Cardiac septum (tissue), 1 donor: ENCODE data around the gene KLHDC3. TPM values are rescaled to one million over a fixed set of nuclear protein-coding genes. Genes with fewer than 3 reads are reported as not detected.
A peak's percentile ranks its signal among the peaks of the same experiment; 100 is the strongest.

Source experiments
- DNase-seq: peaks from one replicate; pipeline ENCODE4 v3.0.0-alpha.2; 2020; ENCODE audit warnings: low spot score
- intact Hi-C: fragments of 100-400 bp; cut with DNase I; formaldehyde crosslinking; loops from one replicate; pipeline ENCODE4 v1.14.0; 2022
- total RNA-seq: library from RNA; stranded (reverse); fragmentation: NEBNext Ultra II Directional; extraction: Animal tissue kit (Norgen Biotek cat#: 25700); gene quantifications from one replicate; pipeline ENCODE4 v1.2.1, GENCODE V29; 2021
- donor health status: DM: no; HTN: no; CAD: no.

KLHDC3 gene
- total RNA-seq, 1 donor from 2014 or later: 74.9 TPM

DNA sequence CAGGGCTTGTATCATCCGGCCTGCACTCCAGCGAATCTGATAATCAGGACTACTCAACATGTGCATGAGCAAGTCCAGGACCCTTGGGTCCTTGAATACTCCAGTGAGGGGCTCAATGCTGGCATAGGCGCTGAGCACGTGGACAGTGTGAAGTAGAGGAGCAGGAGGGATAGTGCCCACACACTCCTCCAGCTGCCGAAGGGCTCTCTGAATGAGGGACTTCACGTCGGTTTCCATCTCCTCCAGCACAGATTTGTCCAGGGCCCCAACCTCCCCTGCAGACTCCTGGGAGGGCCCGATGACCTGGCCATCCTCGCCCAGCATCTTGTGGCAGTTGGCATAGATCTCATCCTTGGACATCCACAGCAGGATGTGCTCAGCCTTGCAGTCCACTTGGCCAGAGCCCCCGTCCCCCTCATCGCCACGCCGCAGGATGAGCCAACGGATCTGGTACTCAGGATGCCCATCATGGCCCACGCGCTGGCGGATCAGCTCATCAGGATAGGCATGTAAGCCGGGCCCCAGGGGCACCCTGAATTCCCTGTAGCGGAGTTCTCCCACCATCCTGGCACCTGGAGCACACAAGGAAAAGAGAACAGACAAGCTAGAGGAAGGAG, 38.3 kb downstream of the KLHDC3 start:
- DNase-seq: no peak
- intact Hi-C loops: loop anchor here (2.0 to 5.0 kb wide), 3 partner anchors 38 to 120 kb away; partner anchors contain the start of gene KLHDC3

DNA sequence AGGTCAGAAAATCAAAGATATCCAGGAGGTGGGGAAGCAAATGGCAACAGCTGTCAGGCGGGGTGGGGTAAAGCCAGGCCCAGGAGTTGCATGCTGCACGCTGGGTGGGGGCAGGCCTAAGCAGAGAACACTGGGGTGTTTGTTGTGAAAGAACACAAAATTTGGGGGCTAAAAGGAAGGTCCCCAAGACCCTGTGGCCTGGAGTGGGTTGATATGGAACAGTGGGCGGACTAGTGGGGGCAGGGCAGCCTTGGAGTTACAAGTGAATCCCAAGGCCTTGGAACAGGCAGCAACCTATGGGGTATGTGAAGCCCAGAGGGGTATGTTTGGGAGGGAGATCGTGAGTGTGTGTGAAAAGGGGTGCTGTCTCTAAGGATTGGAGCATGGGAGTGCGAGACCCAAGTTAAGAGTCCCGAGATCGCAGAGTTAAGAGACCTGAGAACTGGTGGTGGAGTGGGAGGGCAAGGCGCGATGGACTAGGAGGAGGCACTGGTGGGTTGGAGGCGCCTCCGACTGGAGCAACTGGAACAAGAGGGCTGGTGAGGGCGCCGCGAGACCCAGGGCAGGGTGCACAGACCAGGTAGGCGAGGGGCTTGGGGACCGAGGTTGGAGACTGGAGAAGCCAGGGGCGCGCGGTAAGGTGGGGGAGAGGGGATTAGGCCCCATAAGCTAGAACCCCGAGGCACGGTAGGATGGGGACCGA, 38.9 kb downstream of the KLHDC3 start:
- no peak for DNase-seq
- intact Hi-C loops: loop anchor here (2.0 to 5.0 kb wide), 3 partner anchors 38 to 121 kb away; partner anchors contain the start of gene KLHDC3

DNA sequence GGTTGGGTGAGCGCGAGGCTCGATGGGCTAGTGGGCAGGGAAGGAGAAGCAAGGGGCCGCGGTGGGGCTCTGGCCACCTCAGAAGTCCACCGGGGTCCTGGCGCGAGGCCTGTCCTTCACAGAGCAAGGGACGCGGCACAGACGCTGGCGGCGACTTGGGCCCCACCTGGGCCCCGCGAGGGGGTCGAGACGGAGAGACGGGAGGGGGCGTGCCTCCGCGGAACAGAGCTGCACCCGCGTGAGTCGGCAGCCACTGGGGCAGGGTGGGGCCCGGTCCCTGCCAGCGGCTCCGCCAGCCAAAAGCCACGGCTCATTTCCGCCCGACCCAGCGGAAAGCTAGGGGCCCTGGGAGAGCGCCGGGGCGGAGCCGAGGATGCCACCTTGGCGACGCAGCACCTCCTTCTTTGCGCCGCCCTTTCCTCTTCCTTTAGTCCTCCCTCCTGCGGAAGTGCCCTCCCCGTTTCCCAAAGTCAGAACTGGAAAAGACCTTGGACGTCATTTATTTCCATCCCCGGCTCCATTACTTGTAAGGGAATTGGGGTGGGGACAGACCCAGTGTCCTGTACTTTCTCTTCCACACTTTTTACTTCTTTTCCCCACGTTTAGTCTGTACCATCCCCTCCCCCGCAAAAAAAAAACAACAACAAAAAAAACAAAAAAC, 39.6 kb downstream of the KLHDC3 start, which contains the start of gene CUL7:
Gene CUL7, minus strand, starts transcription at position 307 of the 661 bp plus-strand sequence. CDS start 1,063 bp downstream, outside the sequence.
- peak; percentile 96 for DNase-seq
- intact Hi-C loops: loop anchor here (2.0 to 5.0 kb wide), 3 partner anchors 39 to 121 kb away; partner anchors contain the start of gene KLHDC3

DNA sequence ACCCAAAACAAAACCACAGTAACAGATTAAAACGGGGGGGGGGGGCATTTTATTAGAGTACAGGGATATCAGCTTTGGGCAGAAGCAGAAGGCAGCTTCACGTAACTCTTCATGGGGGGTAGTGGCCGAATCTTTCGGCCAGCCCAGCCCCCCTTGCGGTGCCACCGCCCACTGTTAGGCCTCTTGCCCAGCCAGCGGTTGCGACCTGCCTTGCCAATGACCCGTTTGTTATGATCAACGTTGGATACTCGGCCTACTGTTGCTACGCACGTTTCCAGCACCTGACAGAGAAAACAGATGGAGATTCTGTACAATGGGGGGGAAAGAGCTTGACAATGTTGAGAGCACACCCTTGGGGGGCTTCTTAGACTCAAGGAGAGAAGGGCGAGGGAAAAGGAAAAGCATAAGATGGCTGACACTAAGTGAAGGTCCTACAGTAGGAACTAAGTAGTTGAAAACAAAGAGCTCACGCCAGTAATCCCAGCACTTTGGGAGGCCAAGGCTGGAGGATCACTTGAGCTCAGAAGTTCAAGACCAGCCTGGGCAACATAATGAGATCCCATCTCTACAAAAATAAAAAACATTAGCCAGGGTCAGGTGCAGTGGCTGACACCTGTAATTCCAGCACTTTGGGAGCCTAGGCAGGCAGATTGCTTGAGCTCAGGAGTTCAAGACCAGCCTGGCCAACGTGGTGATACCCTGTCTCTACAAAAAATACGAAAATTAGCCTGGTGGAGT, 40.3 kb downstream of the KLHDC3 start:
- intact Hi-C loops: loop anchor here (5.0 kb wide), 2 partner anchors 88 to 122 kb away; no protein-coding TSS in a partner anchor
- no peak for DNase-seq

DNA sequence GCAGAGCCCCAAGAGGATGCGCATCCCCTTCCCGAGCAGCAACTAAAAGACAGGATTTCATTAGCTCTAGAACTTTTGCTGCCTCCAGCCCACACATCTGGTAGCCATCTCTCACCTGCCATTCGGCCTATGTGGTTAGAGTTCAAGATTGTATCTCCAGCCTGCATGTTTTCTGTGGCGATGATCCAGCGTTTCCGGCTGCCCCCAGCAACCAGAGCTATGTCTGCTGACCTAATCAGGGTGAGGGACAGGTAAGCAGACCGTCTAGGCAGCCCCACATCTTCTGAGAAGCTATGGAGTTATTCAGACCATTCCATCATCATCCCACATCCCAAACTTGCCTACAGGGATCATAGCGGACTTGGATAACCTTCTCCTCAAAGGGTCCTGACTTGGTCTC, 41.9 kb downstream of the KLHDC3 start:
- no peak for DNase-seq
- intact Hi-C loops: no loop called here

DNA sequence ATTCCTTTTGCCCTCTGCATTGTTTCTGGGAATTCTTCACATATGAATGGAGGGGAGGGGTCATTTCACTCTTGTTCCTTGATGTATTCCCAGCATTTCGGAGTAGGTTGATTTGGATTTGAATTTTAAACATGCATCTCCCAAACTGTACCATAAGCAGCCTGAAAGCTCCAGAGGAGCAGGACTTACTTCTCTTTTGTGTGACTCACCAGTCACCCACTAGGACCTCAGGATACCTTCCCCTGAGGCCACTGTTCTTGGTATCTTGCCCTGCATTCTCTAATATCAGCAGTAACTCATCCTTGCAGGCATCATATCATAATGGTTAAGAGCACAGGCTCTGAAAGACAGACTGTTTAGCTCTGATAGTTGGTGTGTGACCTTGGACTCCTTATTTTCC, 44.5 kb downstream of the KLHDC3 start:
- DNase-seq: no peak
- intact Hi-C loops: no loop called here

DNA sequence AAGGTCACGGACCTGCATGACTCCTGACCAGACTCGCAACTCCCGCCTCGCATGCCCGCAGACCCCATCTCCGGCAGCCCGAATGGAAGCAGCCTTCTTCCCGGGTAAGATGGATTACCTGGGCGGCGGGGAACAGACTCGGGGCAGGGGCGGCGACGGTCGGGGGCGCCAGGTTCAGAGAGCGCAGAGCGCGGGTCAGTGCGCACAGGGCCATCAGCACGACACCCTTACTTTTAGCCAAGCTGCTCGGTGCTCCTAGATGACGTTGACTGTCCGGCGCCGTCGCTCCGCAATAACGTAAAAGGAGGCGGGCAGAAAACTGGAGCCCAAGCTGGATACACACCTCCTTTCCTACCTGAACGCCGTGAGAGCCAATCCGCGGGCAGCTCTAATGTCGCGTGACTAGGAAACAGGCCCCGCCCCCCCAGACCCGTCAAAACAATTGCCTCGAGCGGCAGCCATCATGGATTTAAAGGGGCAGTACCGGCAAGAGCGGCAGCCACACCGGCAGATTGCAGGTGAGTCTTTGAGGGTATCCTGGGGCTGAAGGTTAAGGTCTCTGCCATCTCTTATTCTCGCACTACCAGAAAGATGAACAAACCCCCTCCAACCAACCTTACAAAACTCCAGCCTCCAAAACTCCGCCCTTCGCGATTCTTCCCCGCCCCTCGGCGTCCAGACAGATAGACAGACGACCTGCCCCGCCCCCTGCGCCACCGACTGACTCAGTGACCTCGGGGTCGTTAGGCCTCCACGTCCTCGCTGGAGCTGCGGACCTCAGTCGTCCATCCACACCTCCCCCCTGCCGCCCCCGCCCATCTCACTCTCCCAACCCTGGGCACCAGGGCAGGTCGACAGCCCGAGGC, 45.4 kb downstream of the KLHDC3 start, which contains the start of the genes KLC4 and MRPL2:
Gene KLC4, plus strand, starts transcription at position 464 of the 866 bp plus-strand sequence. CDS start 1,705 bp downstream, outside the sequence.
Gene MRPL2, minus strand, starts transcription at position 267 of the 866 bp plus-strand sequence. Its CDS starts 53 bp downstream, at position 214.
- intact Hi-C loops: loop anchor here (1.0 kb wide), 1 partner anchor 46 kb away; the partner anchor contains the start of gene MEA1
- DNase-seq: peak; percentile 100

DNA sequence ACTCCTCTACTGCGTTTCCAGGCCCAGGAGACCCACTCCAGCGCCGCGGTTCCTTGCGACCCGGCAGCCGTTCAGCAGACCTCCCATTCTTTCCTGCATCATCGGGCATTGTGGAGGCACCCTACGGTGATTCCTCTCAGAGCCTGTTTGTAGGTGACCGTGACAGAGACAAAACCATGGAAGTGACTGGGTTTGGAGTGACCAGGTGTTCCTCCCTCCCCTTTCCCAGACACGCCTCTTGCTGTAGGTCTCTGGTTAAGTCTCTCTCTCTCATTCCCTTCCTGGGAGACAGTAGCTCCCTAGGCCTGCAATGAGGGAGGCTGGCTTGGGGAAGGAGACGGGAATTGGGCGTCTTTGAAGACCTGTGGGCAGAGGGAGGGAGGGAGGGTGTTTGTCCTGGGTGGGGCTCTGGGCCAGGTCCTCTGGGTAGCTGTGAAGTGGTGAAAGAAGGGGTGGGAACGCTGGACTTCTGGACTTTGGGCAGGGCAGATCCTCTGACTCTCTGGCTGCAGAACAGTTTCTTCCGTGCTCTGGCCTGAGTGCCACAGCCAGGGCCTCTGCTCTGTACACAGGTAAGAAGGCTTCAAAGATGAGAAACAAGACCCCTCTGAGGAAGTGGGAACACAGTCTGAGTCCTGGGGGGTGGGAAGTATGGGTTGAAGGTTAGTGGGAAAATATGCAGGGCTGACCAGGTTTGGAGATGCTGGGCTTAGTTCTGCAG, 46.1 kb downstream of the KLHDC3 start:
- intact Hi-C loops: no loop called here

DNA sequence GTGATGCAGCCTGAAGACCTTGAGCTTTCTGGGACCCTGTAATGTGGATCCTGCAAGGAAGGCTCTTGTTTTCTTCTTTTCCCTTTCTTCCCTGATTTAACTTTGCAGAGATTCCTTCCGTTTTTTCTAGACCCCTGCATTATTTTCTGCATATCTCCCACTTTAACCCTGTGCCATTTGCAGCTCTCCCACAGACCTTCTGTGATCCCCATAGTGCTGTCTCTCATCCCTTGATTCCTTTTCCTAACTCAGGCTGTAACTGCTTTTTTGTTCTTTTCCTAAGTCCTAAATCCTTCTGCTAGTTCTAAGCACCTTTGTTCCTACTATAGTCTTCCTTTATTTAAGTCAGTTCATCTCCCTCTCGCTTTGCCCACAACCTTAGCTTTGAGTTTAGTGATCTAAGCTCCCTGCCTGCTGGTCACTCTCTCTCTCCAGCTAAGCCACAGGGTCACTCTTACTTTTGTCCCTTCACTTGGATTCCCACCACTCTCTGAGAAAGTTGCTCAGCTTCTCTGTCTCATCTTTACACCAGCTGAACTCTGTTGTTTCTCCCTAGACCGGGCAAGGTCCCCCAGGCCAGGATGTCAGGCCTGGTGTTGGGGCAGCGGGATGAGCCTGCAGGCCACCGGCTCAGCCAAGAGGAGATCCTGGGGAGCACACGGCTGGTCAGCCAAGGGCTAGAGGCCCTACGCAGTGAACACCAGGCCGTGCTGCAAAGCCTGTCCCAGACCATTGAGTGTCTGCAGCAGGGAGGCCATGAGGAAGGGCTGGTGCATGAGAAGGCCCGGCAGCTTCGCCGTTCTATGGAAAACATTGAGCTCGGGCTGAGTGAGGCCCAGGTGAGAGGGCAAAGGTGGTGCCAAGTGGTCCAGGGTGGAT, 46.9 kb downstream of the KLHDC3 start:
- intact Hi-C loops: no loop called here
- DNase-seq: no peak

More for the DNA sequence above, 46.1 kb downstream of the KLHDC3 start:
- no peak for DNase-seq

DNA sequence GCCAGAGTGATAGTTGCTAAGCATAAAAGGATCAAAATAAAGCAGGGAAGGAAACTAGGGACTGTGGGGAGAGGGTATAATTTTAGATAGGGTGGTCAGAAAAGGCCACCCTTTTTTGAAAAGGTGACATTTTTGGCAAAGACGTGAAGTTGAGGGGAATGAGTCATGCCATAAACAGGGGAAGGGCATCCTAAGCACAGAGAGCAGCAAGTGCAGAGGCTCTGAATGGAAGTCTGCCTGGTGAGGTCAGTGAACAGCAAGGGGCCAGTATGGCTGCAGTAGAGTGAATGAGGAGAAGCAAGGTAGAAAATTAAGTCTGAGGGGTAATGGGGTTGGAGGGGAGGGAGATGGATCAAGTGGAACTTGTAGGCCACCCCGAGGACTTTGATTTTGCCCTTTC, 47.8 kb downstream of the KLHDC3 start:
- intact Hi-C loops: no loop called here
- no peak for DNase-seq

DNA sequence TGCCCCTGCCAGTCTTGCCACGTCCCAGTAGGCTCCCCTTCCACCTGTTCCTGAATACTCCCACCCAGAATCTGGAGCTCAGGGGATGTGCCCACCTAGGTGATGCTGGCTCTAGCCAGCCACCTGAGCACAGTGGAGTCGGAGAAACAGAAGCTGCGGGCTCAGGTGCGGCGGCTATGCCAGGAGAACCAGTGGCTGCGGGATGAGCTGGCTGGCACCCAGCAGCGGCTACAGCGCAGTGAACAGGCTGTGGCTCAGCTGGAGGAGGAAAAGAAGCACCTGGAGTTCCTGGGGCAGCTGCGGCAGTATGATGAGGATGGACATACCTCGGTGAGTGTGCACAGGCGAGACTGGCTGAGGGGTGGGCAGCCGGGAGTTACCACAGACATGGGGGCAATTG, 48.8 kb downstream of the KLHDC3 start:
- no peak for DNase-seq
- intact Hi-C loops: no loop called here

DNA sequence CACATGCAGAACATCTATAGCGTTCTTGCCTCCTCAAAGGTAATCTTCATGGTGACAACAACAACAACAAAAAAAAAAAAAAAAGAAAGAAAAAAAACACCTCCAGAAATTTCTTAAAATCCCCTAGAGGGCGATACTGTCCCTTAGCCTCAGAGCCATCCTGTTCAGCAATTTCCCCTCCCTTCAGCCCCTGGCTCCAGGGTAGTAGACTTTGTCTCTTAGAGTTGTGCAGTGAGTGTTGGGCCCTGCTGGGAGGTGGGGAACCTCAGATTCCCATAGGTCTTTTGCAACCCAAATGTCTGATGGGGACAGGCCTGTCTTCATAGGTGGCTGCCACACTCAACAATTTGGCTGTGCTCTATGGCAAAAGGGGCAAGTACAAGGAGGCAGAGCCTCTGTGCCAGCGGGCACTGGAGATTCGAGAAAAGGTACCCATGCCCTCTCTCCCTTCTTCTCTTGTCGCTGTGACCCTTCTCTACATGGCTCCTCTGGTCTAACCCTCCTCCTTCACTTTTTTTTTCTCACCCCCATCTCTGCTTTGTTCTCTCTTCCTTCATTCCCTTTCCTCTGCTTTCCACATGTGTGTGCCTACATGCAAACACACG, 56.1 kb downstream of the KLHDC3 start:
- intact Hi-C loops: loop anchor here (5.0 kb wide), 1 partner anchor 72 kb away; no protein-coding TSS in a partner anchor
- DNase-seq: no peak
